RWPE2 (cell line): ENCODE measurements around the gene UAP1.

Experiments
- ATAC-seq: fragments of 200-7000 bp; cut with Tn5 transposase; 3 replicates; pipeline ENCODE4 v1.9.1; 2021; ENCODE audit warnings: low read depth
- DNase-seq: peaks from one replicate; pipeline ENCODE4 v3.0.0-alpha.2; 2020; ENCODE audit warnings: low spot score
- H3K27ac ChIP-seq: fragments of 450-650 bp; 2 replicates; pipeline ENCODE4 v1.5.1; 2017; ENCODE audit warnings: mild to moderate bottlenecking; ENCODE audit not compliant: poor library complexity, severe bottlenecking
- H3K27me3 ChIP-seq: fragments of 250-450 bp; sonication (Bioruptor Pico); 2 replicates; pipeline ENCODE4 v1.5.1; 2021; ENCODE audit warnings: mild to moderate bottlenecking, moderate library complexity; ENCODE audit not compliant: insufficient read depth, poor library complexity, severe bottlenecking
- H3K36me3 ChIP-seq: fragments of 250-450 bp; sonication (Bioruptor Pico); 2 replicates; pipeline ENCODE4 v1.5.1; 2020; ENCODE audit warnings: low read depth, mild to moderate bottlenecking, moderate library complexity
- H3K4me1 ChIP-seq: fragments of 250-450 bp; sonication (Bioruptor Pico); 2 replicates; pipeline ENCODE4 v1.5.1; 2021; ENCODE audit warnings: mild to moderate bottlenecking, moderate library complexity; ENCODE audit not compliant: insufficient read depth, poor library complexity, severe bottlenecking
- H3K4me3 ChIP-seq: fragments of 250-450 bp; sonication (Bioruptor Pico); 2 replicates; pipeline ENCODE4 v1.5.1; 2021; ENCODE audit warnings: mild to moderate bottlenecking, moderate library complexity; ENCODE audit not compliant: severe bottlenecking
- H3K9me3 ChIP-seq: fragments of 250-450 bp; sonication (Bioruptor Pico); 2 replicates; pipeline ENCODE4 v1.5.1; 2021; ENCODE audit warnings: mild to moderate bottlenecking, moderate library complexity; ENCODE audit not compliant: severe bottlenecking
- TF ChIP-seq, protein P1 (sequence below): fragments of 450-650 bp; IDR thresholded peaks from one replicate; pipeline ENCODE4 v1.5.1; 2017; ENCODE audit warnings: mild to moderate bottlenecking, moderate library complexity; ENCODE audit not compliant: poor library complexity, severe bottlenecking

The UAP1 gene

DNA sequence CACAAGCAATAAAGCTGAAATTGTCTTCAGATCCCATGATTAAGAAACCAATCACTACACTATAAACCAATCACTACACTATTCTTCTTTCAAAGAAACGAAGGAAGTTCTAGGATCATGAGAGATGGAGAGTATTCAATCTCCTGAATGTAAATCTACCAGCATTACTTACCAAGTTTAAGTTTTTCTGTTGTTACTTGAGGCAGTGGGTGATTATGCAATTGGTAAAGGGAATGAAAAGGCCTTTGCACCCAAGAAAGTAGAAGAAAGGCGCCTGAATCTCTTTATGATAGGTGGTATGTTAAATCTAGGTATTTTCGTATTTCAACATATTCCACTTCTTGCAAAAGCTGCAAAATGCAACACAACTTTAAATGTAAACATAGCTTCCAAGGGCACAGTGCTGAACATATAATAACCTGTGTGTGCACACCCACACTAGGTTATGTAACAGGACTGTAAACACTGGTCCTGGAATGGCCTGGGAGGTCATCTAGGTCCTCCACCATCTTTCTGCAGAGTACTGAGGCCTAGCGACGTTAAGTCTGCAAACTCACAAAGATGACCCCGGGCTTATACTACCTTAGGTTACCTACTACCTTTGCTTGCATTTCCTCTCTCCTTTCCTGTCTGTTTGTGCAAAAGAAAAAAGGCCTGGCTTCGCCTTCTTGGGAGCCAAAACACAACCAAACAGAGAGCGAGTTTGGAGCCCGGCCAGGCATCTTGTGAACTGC, 1.1 kb upstream of the UAP1 start:
- TF ChIP-seq, protein P1, sequence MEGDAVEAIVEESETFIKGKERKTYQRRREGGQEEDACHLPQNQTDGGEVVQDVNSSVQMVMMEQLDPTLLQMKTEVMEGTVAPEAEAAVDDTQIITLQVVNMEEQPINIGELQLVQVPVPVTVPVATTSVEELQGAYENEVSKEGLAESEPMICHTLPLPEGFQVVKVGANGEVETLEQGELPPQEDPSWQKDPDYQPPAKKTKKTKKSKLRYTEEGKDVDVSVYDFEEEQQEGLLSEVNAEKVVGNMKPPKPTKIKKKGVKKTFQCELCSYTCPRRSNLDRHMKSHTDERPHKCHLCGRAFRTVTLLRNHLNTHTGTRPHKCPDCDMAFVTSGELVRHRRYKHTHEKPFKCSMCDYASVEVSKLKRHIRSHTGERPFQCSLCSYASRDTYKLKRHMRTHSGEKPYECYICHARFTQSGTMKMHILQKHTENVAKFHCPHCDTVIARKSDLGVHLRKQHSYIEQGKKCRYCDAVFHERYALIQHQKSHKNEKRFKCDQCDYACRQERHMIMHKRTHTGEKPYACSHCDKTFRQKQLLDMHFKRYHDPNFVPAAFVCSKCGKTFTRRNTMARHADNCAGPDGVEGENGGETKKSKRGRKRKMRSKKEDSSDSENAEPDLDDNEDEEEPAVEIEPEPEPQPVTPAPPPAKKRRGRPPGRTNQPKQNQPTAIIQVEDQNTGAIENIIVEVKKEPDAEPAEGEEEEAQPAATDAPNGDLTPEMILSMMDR: no peak

DNA sequence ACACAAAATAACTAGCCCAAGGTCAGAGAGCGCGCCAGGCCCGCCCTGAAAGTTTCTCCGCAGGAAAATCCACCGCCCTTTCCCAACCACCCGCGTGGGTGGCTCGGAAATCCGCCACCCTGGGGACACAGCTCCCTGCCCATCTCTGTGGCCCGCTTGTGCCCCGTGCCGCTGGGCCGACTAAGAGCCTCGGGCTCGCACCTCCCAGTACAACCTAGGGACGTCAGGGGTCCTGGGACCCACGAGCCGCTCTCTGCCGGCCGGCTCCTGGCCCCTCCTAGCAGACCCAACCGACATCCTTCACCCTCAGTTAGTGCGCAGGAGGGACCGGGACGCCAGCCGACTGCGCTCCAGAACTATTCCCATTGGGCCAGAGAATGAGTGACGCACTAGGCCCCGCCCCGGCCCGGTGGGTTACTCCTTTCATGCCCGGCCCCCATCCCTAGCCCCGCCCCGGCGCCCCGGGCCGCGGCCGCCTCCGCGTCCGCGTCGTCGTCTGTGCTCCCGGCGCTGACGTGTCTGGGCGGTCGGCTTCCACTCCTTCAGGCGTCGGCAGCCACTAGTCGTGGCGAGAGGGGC, 396 bp upstream of the UAP1 start:
- H3K27ac ChIP-seq: peak overlapping the region; percentile 81
- H3K4me1 ChIP-seq: peaks cover 32% of the 10 kb centered on the region
- H3K36me3 ChIP-seq: peaks cover 13% of the 10 kb centered on the region
- peak; percentile 98 for DNase-seq
- peak; percentile 86 for ATAC-seq
- H3K4me3 ChIP-seq: peak overlapping the region; percentile 70
- H3K27me3 ChIP-seq: no peaks in the 10 kb centered on the region
- TF ChIP-seq, protein P1: no peak
- H3K9me3 ChIP-seq: no peaks in the 10 kb centered on the region

More for the DNA sequence above, 1.1 kb upstream of the UAP1 start:
- Histone ChIP-seq H3K27ac (peak overlapping the region; percentile 81), H3K4me1 (peaks cover 32% of the 10 kb centered on the region), H3K36me3 (peaks cover 6% of the 10 kb centered on the region), H3K9me3 (no peaks in the 10 kb centered on the region), H3K27me3 (no peaks in the 10 kb centered on the region), H3K4me3 (peak overlapping the region; percentile 70)
- no peak for DNase-seq
- no peak for ATAC-seq

DNA sequence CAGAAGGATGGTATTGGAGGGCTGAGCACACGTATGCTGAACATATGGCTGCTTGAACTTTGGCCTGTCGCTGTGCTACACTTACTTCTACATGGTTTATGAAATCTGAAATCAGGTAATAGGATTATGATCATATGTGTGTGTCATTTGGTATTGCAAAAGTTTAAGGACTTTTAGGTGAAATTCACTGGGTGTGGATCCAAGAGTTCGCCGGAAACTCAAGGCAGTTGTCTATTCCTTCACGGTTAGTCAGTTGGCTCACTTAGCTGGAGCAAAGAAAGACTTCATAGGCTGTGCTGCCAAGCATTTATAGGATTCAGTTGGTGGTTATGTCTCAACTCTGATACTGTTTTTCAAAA, 927 bp downstream of the UAP1 start:
- Histone ChIP-seq H3K9me3 (no peaks in the 10 kb centered on the region), H3K4me1 (peaks cover 32% of the 10 kb centered on the region), H3K27me3 (no peaks in the 10 kb centered on the region), H3K4me3 (peak overlapping the region; percentile 70), H3K27ac (peak overlapping the region; percentile 81), H3K36me3 (peaks cover 26% of the 10 kb centered on the region)
- ATAC-seq: peak; percentile 32
- TF ChIP-seq, protein P1: no peak
- DNase-seq: no peak

DNA sequence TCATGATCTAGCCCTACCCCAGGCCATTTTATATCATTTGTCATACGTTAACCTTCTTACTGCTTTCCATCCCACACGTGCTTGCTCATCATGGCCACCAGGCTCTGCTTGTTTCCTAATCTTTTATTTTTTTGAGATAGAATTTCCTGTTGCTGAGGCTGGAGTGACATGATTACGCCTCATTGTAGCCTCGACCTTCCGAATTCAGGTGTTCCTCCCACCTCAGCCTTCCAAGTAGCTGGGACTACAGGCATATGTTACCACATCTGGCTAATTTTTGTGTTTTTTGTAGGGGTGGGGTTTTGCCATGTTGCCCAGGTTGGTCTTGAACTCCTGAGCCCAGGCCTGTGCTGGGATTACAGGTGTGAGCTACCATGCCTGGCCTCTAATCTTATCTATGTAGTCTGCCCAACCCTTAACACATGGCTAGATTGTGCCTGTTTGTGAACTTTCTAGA, 3.3 kb downstream of the UAP1 start:
- Histone ChIP-seq H3K9me3 (no peaks in the 10 kb centered on the region), H3K4me3 (no peak overlapping the region), H3K27me3 (no peaks in the 10 kb centered on the region), H3K4me1 (peaks cover 32% of the 10 kb centered on the region), H3K27ac (no peak overlapping the region), H3K36me3 (peaks cover 49% of the 10 kb centered on the region)
- ATAC-seq (no peak), DNase-seq (no peak)
- TF ChIP-seq, protein P1: no peak

DNA sequence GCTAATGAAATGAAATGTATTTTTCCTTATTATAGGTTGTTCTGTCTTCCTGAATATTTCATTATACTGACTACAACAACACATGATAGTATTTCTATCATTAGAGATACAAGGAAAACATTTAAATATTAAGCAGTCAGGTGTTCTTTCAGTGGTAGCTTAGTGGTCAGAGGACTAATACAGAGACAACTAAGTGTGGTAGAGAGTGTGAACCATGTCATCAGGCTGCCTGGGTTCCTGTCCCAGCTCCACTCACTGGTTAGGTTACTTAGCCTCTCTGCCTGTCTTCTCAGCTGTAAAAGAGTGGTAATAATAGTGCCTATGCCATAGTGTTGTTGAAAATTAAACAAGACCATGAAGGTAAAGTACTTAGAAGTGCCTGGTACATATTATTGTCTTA, 3.9 kb downstream of the UAP1 start:
- Histone ChIP-seq H3K27ac (no peak overlapping the region), H3K4me3 (no peak overlapping the region), H3K4me1 (peaks cover 28% of the 10 kb centered on the region), H3K9me3 (no peaks in the 10 kb centered on the region), H3K36me3 (peaks cover 56% of the 10 kb centered on the region), H3K27me3 (no peaks in the 10 kb centered on the region)
- DNase-seq: no peak
- ATAC-seq: no peak
- TF ChIP-seq, protein P1: no peak
